Tibial artery (tissue), 4 donors: ENCODE measurements around the gene TMTC2.

Experiments used
- DNase-seq, 2 donors: peaks; one replicate each; pipeline ENCODE4 v3.0.0-alpha.2; 2019
- H3K27ac ChIP-seq, 2 donors: fragments of 200-600 bp; sonication (generic) in 1 of 2; 1 replicate in 1 of 2; 2 replicates in 1 of 2; pipeline ENCODE4 v1.5.1; 2018 to 2019; ENCODE audit warnings: mild to moderate bottlenecking in 1 of 2
- H3K27me3 ChIP-seq, 2 donors: fragments of 200-600 bp; sonication (generic) in 1 of 2; one replicate each; pipeline versions ENCODE4 v1.5.1 to v1.6.0; 2016 to 2019
- H3K36me3 ChIP-seq, 3 donors: fragments of 200-600 bp; sonication (generic) in 2 of 3; one replicate each; pipeline ENCODE4 v1.5.1; 2016 to 2019; ENCODE audit warnings: mild to moderate bottlenecking in 2 of 3
- H3K4me1 ChIP-seq, 4 donors: fragments of 200-600 bp; sonication (generic) in 2 of 4; 1 replicate in 3 of 4; 2 replicates in 1 of 4; pipeline ENCODE4 v1.5.1; 2016 to 2019
- H3K4me3 ChIP-seq, 2 donors: fragments of 200-600 bp; sonication (generic) in 1 of 2; 1 replicate in 1 of 2; 2 replicates in 1 of 2; pipeline ENCODE4 v1.5.1; 2018 to 2019; ENCODE audit warnings: mild to moderate bottlenecking in 2 of 2
- H3K9me3 ChIP-seq, 3 donors: fragments of 200-600 bp; sonication (generic) in 1 of 3; one replicate each; pipeline ENCODE4 v1.5.1; 2016 to 2019
- intact Hi-C: fragments of 100-400 bp; cut with DNase I; formaldehyde crosslinking; loops from one replicate; pipeline ENCODE4 v1.15.0; 2023; ENCODE audit warnings: low total_unique reads
- TF ChIP-seq, protein P1 (sequence below), 2 experiments: fragments of 200-600 bp in 1 of 2; fragments of 450-650 bp in 1 of 2; IDR thresholded peaks; one replicate each; pipeline ENCODE4 v1.5.1; 2017 to 2019; ENCODE audit warnings: antibody characterized with exemption in 2 of 2, mild to moderate bottlenecking in 1 of 2, moderate library complexity in 1 of 2

The TMTC2 gene

DNA sequence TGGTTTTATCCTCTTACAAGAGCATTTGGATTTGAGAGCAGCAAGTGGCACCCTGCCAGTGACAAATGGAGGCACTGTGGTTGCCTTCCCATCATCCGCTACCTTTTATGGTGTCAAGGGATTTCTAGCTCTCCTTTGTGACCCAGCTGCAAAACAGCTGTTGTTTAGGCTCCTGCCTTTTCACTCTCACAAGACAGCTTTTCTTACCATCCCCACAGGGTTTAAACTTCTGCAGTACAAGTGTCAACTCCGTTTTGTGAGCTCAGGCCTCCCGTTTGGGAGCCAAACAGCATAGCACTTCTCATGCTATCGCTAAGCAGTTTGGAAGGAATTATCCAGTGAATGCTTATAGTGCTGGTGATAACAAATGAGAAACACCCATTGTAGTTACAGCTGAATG is 331.4 kb downstream of the TMTC2 start:
- TF ChIP-seq, protein P1, sequence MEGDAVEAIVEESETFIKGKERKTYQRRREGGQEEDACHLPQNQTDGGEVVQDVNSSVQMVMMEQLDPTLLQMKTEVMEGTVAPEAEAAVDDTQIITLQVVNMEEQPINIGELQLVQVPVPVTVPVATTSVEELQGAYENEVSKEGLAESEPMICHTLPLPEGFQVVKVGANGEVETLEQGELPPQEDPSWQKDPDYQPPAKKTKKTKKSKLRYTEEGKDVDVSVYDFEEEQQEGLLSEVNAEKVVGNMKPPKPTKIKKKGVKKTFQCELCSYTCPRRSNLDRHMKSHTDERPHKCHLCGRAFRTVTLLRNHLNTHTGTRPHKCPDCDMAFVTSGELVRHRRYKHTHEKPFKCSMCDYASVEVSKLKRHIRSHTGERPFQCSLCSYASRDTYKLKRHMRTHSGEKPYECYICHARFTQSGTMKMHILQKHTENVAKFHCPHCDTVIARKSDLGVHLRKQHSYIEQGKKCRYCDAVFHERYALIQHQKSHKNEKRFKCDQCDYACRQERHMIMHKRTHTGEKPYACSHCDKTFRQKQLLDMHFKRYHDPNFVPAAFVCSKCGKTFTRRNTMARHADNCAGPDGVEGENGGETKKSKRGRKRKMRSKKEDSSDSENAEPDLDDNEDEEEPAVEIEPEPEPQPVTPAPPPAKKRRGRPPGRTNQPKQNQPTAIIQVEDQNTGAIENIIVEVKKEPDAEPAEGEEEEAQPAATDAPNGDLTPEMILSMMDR (IDR thresholded peaks at IDR 0.05): no peak
- intact Hi-C loops: no loop called here

DNA sequence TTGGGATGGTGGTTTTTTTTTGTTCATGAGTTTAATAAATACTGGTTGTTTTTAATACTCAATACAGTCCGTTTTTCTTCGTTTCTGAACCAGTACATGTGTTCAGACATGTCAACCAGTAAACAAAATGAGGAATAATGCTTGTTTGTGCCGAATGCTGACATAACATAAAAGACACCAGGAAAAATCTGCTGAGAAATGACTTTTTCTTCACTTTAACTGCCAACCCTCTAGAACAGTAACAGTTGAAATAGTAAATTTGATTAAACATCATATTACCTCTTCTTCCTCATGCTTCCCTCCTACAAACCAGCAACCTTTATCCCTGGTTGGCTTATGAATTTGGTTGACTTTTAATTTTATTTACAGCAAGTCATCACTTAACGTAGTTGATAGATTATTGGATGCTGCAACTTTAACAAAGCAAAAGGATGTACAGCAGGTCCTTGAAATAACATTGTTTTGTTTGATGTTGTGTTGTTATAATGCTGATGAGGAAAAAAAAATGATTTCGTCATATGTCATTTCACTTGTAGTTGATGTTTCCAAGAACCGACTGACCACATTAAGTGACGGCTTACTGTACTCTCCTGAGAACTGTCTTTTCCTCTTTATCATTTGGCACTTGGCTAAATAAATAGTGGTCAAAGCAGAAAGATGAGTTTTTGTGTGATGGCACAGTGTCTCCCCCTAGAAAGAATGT is 340.5 kb downstream of the TMTC2 start:
- TF ChIP-seq, protein P1 (IDR thresholded peaks at IDR 0.05): no peak
- Histone ChIP-seq H3K4me1 (no peaks in the 10 kb centered on the region), H3K9me3 (no peaks in the 10 kb centered on the region), H3K4me3 (no peak overlapping the region), H3K27me3 (no peaks in the 10 kb centered on the region), H3K36me3 (no peaks in the 10 kb centered on the region), H3K27ac (no peak overlapping the region)
- DNase-seq: no peak
- intact Hi-C loops: no loop called here

More for the DNA sequence above, 331.4 kb downstream of the TMTC2 start:
- no peak for DNase-seq
- Histone ChIP-seq H3K4me3 (no peak overlapping the region), H3K27me3 (no peaks in the 10 kb centered on the region), H3K27ac (no peak overlapping the region), H3K9me3 (no peaks in the 10 kb centered on the region), H3K36me3 (no peaks in the 10 kb centered on the region), H3K4me1 (no peaks in the 10 kb centered on the region)

DNA sequence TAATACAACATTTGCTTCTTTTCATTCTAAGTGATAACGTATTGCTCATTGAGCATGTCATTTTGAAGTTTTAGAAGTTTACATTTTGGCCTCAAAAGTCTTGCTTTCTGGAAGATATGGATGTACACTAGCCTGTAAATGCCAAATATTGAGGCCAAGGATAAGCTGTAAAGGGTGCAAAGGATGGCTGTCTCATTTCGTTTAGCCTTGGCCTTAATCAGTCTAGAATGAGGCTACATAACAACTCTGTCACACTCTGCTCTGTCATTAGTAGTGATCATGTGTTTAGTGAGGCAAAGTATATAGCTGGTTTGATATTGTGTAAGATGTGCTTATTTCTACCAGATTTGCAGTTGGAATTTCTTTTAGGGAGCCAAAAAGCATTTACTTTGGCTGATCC is 344.5 kb downstream of the TMTC2 start:
- no peak overlapping the region for H3K4me3 ChIP-seq
- intact Hi-C loops: no loop called here
- no peak for DNase-seq
- no peaks in the 10 kb centered on the region for H3K27me3 ChIP-seq
- H3K4me1 ChIP-seq: no peaks in the 10 kb centered on the region
- H3K9me3 ChIP-seq: no peaks in the 10 kb centered on the region
- TF ChIP-seq, protein P1 (IDR thresholded peaks at IDR 0.05): no peak
- no peaks in the 10 kb centered on the region for H3K36me3 ChIP-seq
- H3K27ac ChIP-seq: no peak overlapping the region

DNA sequence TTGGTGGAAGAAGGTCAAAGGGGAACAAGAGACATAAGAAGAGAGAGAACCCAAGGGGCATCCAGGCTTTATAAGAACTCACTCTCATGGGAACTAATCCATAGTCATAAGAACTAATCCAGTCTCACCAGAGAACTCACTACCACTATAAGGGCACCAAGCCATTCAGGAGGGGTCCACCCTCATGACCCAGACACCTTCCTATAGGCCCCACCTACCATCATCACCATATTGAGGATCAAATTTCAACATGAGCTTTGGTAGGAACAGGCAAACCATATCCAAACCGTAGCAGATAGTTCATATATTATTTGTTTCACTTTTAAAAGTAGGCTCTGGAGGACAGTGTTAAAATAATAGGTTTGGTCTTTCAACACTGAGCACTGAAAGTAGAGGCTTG is 350.1 kb downstream of the TMTC2 start:
- Histone ChIP-seq H3K27me3 (no peaks in the 10 kb centered on the region), H3K36me3 (no peaks in the 10 kb centered on the region), H3K4me1 (no peaks in the 10 kb centered on the region), H3K27ac (no peak overlapping the region), H3K4me3 (no peak overlapping the region), H3K9me3 (no peaks in the 10 kb centered on the region)
- intact Hi-C loops: no loop called here
- TF ChIP-seq, protein P1 (IDR thresholded peaks at IDR 0.05): no peak
- no peak for DNase-seq

DNA sequence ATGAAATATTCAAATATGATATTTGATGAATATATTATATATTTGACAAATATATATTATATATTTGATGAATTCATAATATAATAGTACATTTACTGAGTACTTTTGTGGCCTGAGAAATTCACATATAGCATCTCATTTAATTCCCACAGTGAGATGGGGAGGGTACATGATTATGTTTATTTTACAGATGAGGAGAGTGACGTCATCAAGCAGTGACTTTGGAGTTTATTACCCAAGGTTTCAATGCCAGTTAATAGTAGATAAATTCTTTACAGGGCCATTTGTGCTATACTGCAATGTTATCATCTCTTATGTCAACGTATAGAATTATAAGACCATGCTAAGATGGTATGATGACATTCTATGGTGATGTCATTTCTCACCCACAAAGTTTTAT is 352.7 kb downstream of the TMTC2 start:
- no peak overlapping the region for H3K4me3 ChIP-seq
- no peaks in the 10 kb centered on the region for H3K36me3 ChIP-seq
- intact Hi-C loops: no loop called here
- no peak for DNase-seq
- TF ChIP-seq, protein P1 (IDR thresholded peaks at IDR 0.05): no peak
- no peaks in the 10 kb centered on the region for H3K9me3 ChIP-seq
- H3K27ac ChIP-seq: no peak overlapping the region
- no peaks in the 10 kb centered on the region for H3K4me1 ChIP-seq
- H3K27me3 ChIP-seq: no peaks in the 10 kb centered on the region

DNA sequence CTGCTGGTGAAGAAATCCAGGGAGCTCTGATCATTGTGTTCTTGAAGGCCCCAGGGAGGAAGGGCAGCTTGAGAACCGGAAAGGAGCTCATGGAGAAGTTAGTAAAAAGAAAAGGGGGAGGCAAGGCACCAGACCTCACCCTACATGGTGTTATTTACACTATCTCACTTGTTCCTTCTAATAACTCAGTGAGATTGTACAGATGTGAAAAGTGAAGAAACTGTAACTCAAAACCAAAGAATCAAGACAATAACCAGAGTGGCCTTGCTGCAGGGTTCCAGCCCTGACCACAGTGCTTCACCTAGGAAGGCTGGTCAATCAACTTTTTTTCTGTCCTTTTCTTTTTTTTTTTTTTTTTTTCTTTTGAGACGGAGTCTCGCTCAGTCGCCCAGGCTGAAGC is 353.6 kb downstream of the TMTC2 start:
- intact Hi-C loops: no loop called here
- no peaks in the 10 kb centered on the region for H3K36me3 ChIP-seq
- H3K9me3 ChIP-seq: no peaks in the 10 kb centered on the region
- H3K27me3 ChIP-seq: no peaks in the 10 kb centered on the region
- TF ChIP-seq, protein P1 (IDR thresholded peaks at IDR 0.05): no peak
- DNase-seq: no peak
- H3K4me1 ChIP-seq: no peaks in the 10 kb centered on the region
- H3K4me3 ChIP-seq: no peak overlapping the region
- no peak overlapping the region for H3K27ac ChIP-seq
